ENCODE results near the gene SELENON. TPM values are rescaled to one million over a fixed set of nuclear protein-coding genes. Genes with fewer than 3 reads are reported as not detected.

The SELENON gene
- total RNA-seq, 3 donors from 2014 or later = 16.6 to 39.0 (median 22.1) TPM

DNA sequence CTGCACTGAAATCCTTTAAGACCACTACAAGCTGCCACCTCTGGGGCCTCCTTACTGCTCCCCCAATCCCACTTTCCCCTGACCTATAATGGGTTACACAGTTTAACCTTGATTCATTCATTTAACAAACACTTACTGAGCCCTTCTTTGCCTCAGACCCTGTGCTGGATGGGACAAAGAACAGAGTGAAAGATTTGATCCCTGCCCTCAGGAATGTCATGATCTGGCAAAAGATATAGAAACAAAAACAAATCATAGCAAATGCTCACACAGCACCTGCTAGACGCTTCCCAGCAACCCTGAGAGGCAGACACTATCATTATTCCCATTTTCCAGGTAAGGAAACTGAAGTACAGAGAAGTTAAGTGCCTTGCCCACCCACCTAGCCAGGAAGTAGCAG lies 66.3 kb downstream of the SELENON start:
- H3K9me3 ChIP-seq = no peaks in the 10 kb centered on the region
- H3K27ac ChIP-seq = peak overlapping the region in 1 of 2 donors; percentile 4
- TF ChIP-seq POLR2A (IDR thresholded peaks at IDR 0.05) (no peak), POLR2AphosphoS5 (IDR thresholded peaks at IDR 0.05) (no peak)
- TF ChIP-seq, protein P1, sequence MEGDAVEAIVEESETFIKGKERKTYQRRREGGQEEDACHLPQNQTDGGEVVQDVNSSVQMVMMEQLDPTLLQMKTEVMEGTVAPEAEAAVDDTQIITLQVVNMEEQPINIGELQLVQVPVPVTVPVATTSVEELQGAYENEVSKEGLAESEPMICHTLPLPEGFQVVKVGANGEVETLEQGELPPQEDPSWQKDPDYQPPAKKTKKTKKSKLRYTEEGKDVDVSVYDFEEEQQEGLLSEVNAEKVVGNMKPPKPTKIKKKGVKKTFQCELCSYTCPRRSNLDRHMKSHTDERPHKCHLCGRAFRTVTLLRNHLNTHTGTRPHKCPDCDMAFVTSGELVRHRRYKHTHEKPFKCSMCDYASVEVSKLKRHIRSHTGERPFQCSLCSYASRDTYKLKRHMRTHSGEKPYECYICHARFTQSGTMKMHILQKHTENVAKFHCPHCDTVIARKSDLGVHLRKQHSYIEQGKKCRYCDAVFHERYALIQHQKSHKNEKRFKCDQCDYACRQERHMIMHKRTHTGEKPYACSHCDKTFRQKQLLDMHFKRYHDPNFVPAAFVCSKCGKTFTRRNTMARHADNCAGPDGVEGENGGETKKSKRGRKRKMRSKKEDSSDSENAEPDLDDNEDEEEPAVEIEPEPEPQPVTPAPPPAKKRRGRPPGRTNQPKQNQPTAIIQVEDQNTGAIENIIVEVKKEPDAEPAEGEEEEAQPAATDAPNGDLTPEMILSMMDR (IDR thresholded peaks at IDR 0.05) = no peak
- no peak overlapping the region for H3K4me3 ChIP-seq
- DNase-seq (ENCODE audit: low spot score in 2 of 2) = peak in 1 of 2 donors; percentile 2
- no peaks in the 10 kb centered on the region for H3K36me3 ChIP-seq
- intact Hi-C loops (cut with DNase I; ENCODE audit: low total_unique reads) = no loop called here
- H3K27me3 ChIP-seq = no peaks in the 10 kb centered on the region
- H3K4me1 ChIP-seq = peaks cover 0 to 5% of the 10 kb centered on the region in 2 donors

DNA sequence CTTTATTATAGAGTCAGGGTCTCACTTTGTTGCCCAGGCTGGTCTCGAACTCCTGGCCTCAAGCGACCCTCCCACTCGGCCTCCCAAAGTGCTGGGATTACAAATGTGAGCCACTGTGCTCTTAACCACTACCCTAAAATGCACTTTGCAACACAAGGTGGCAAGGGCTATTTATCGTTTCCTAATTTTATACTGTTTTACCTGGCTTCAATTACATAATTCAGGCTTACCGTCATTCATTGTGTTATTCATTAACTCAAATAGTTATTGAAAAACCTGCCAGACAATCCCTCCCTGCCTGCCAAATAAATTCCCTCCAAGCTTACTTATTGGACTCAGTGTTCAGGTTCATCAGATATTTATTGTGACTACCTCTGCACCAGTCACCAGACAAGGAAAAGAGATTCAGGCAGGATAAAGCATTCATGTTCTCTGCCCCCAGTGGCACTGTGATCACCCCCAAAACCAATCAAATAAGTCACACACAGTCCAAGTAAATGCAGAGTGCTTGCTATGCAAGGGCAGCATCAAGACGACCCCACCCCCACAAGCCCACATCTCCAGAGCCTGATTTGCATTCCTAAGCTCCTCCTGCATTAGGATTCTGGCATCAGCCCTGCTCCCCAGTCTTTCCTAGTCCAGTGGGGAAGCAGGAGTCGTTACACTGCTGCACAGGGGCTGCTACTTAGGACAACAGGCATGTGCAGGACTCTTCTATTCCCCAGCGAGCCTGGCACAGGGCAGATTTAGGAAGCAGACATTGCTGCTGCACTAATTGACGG lies 67.4 kb downstream of the SELENON start:
- DNase-seq (ENCODE audit: low spot score in 2 of 2) = peak in 1 of 2 donors; percentile 36
- no peaks in the 10 kb centered on the region for H3K36me3 ChIP-seq
- no peaks in the 10 kb centered on the region for H3K9me3 ChIP-seq
- H3K27me3 ChIP-seq = no peaks in the 10 kb centered on the region
- peaks cover 0 to 13% of the 10 kb centered on the region in 2 donors for H3K4me1 ChIP-seq
- no peak overlapping the region for H3K4me3 ChIP-seq
- TF ChIP-seq POLR2AphosphoS5 (IDR thresholded peaks at IDR 0.05) = no peak
- no peak for TF ChIP-seq POLR2A (IDR thresholded peaks at IDR 0.05)
- intact Hi-C loops (cut with DNase I; ENCODE audit: low total_unique reads) = no loop called here
- H3K27ac ChIP-seq = peak overlapping the region; percentile 43 to 53

Other genes starting within 250 kb of the SELENON start
- gene MAN1C1, start 183.4 kb upstream of the SELENON start, total RNA-seq = 10 to 100 TPM in 1 of 3 donors, 1 to 10 TPM in 2; 6.7 to 13.8 (median 6.9) TPM
- 10 to 100 TPM; 71.6 to 79.2 (median 75.4) TPM for gene MTFR1L, start 19.8 kb downstream of the SELENON start, total RNA-seq
- gene AUNIP, start 59.3 kb downstream of the SELENON start, total RNA-seq = under 1 TPM in 2 of 3 donors, not detected in 1; 0.33 to 0.88 TPM
- gene PAQR7, start 75.5 kb downstream of the SELENON start, total RNA-seq = 1 to 10 TPM; 4.2 to 8.2 (median 7.2) TPM
- 10 to 100 TPM; 23.9 to 33.8 (median 28.4) TPM for gene STMN1, start 106.2 kb downstream of the SELENON start, total RNA-seq
- gene PAFAH2, start 197.9 kb downstream of the SELENON start, total RNA-seq = 10 to 100 TPM in 1 of 3 donors, 1 to 10 TPM in 2; 8.2 to 19.9 (median 9.8) TPM
- 1 to 10 TPM in 1 of 3 donors, under 1 TPM in 1, not detected in 1; 0.98 to 2.8 TPM for gene EXTL1, start 221.6 kb downstream of the SELENON start, total RNA-seq
- gene SLC30A2, start 245.9 kb downstream of the SELENON start, total RNA-seq = 1 to 10 TPM in 1 of 3 donors, under 1 TPM in 2; 0.16 to 1.3 (median 0.33) TPM

Data from breast epithelium (tissue), 4 donors.